ENCODE data around the gene DPP10. TPM values are rescaled to one million over a fixed set of nuclear protein-coding genes. Genes with fewer than 3 reads are reported as not detected.

Gene DPP10
- total RNA-seq, 1 experiment from 2014 or later, result not detected

DNA sequence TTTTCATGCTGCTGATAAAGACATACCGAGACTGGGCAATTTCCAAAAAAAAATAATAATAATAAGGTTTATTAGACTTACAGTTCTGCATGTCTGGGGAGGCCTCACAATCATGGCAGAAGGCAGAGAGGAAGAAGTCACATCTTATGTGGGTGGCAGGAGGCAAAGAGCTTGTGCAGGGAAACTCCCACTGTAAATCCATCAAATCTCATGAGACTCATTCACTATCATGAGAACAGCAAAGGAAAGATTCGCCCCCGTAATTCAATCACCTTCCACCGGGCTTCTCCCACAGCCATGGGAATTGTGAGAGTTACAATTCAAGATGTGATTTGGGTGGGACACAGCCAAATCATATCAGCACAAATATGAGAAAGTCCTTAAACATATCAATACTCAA is 1314.8 kb downstream of the DPP10 start:
- no peaks in the 10 kb centered on the region for H3K27me3 Mint-ChIP-seq (ENCODE audit: insufficient read depth, unreplicated experiment)
- ChIA-PET POLR2A (no interaction called here), CTCF (no interaction called here)
- intact Hi-C loops (cut with micrococcal nuclease), result no loop called here
- no peaks in the 10 kb centered on the region for H3K4me1 Mint-ChIP-seq (ENCODE audit: insufficient read depth, unreplicated experiment)
- no peak for DNase-seq (ENCODE audit: unreplicated experiment)
- H3K27ac Mint-ChIP-seq (ENCODE audit: low read depth, unreplicated experiment), result no peak overlapping the region
- peaks cover 14% of the 10 kb centered on the region for H3K9me3 Mint-ChIP-seq (ENCODE audit: unreplicated experiment)
- TF ChIP-seq, protein P1, sequence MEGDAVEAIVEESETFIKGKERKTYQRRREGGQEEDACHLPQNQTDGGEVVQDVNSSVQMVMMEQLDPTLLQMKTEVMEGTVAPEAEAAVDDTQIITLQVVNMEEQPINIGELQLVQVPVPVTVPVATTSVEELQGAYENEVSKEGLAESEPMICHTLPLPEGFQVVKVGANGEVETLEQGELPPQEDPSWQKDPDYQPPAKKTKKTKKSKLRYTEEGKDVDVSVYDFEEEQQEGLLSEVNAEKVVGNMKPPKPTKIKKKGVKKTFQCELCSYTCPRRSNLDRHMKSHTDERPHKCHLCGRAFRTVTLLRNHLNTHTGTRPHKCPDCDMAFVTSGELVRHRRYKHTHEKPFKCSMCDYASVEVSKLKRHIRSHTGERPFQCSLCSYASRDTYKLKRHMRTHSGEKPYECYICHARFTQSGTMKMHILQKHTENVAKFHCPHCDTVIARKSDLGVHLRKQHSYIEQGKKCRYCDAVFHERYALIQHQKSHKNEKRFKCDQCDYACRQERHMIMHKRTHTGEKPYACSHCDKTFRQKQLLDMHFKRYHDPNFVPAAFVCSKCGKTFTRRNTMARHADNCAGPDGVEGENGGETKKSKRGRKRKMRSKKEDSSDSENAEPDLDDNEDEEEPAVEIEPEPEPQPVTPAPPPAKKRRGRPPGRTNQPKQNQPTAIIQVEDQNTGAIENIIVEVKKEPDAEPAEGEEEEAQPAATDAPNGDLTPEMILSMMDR (IDR thresholded peaks at IDR 0.05; ENCODE audit: unreplicated experiment), result no peak
- H3K4me3 Mint-ChIP-seq (ENCODE audit: unreplicated experiment), result no peak overlapping the region
- BruUV-seq (replicated peaks), result no TSS peak
- no peaks in the 10 kb centered on the region for H3K36me3 Mint-ChIP-seq (ENCODE audit: insufficient read depth, unreplicated experiment)

DNA sequence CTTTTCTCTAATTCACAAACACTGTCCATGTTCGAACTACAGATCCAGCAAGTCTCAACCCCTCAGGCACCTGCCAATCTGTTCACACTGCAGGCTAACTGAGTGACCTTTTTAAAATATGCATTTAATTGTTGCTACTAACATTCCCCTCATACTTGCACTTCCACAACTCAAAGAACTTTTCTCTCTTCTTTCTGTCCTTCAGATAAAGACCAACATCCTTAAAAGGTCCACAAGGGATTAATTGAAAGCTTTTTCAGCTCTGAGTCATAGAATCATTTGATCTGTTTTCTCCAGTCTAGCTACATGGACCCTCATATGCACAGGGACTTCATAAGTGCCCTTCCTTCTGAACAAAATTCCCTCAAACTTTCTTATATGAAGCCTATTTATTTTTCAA is 1321.2 kb downstream of the DPP10 start:
- Mint-ChIP-seq H3K9me3 (ENCODE audit: unreplicated experiment) (peaks cover 9% of the 10 kb centered on the region), H3K4me3 (ENCODE audit: unreplicated experiment) (no peak overlapping the region), H3K4me1 (ENCODE audit: insufficient read depth, unreplicated experiment) (no peaks in the 10 kb centered on the region), H3K27me3 (ENCODE audit: insufficient read depth, unreplicated experiment) (no peaks in the 10 kb centered on the region), H3K36me3 (ENCODE audit: insufficient read depth, unreplicated experiment) (no peaks in the 10 kb centered on the region), H3K27ac (ENCODE audit: low read depth, unreplicated experiment) (no peak overlapping the region)
- TF ChIP-seq, protein P1 (IDR thresholded peaks at IDR 0.05; ENCODE audit: unreplicated experiment), result no peak
- DNase-seq (ENCODE audit: unreplicated experiment), result no peak
- CTCF ChIA-PET, result no interaction called here
- intact Hi-C loops (cut with micrococcal nuclease), result no loop called here
- POLR2A ChIA-PET, result no interaction called here
- no TSS peak for BruUV-seq (replicated peaks)

DNA sequence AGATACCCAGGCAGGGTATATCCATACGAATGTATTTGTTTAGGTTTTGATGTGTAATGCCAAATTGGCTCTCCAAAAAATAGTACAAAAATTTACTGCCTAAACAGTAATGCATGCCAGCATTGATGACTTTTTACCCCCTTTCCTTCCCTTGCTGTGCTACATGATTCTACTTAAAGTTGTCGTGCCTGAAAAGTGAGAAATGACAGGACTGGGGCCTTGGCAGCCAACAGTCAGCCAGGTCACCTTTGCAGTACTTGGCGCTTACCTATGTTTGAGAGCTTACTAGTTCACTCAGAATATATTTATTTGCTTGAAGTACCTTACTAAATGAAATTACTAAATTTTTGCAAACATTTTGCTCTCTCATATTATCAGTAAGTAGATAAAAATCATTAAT is 1329.1 kb downstream of the DPP10 start:
- TF ChIP-seq, protein P1 (IDR thresholded peaks at IDR 0.05; ENCODE audit: unreplicated experiment), result no peak
- Mint-ChIP-seq H3K27me3 (ENCODE audit: insufficient read depth, unreplicated experiment) (no peaks in the 10 kb centered on the region), H3K9me3 (ENCODE audit: unreplicated experiment) (peaks cover 9% of the 10 kb centered on the region), H3K4me3 (ENCODE audit: unreplicated experiment) (no peak overlapping the region), H3K36me3 (ENCODE audit: insufficient read depth, unreplicated experiment) (no peaks in the 10 kb centered on the region), H3K4me1 (ENCODE audit: insufficient read depth, unreplicated experiment) (no peaks in the 10 kb centered on the region), H3K27ac (ENCODE audit: low read depth, unreplicated experiment) (no peak overlapping the region)
- POLR2A ChIA-PET, result interaction anchor here (0.7 kb wide), 1 partner anchor 10 kb away, joined by 3 read pairs; no protein-coding TSS in a partner anchor
- DNase-seq (ENCODE audit: unreplicated experiment), result no peak
- intact Hi-C loops (cut with micrococcal nuclease), result no loop called here
- CTCF ChIA-PET, result interaction anchor here (0.7 to 1.2 kb wide), 2 partner anchors 12 to 674 kb away, joined by 3 read pairs; no protein-coding TSS in a partner anchor
- BruUV-seq (replicated peaks), result no TSS peak

DNA sequence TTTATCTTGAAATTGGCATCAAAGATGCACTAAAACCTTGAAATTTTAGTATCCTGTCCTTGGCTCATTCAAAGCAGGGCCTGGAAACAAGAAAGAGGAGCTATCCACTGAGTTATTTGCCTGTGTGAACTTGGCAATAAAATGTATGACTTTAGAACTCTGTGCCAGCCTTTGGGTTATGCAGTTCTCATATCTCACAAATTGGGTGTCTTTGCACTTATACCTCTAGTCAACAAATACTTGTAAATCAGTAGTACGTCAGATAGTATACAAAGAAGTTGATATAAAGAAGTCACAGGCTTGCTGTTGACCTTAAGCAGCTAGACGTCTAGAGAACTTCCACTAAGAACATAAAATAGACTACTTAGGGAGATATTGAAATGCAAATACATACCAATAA is 1331.9 kb downstream of the DPP10 start:
- POLR2A ChIA-PET, result no interaction called here
- no TSS peak for BruUV-seq (replicated peaks)

More for the DNA sequence above, 1331.9 kb downstream of the DPP10 start:
- H3K36me3 Mint-ChIP-seq (ENCODE audit: insufficient read depth, unreplicated experiment), result no peaks in the 10 kb centered on the region
- intact Hi-C loops (cut with micrococcal nuclease), result no loop called here
- H3K27ac Mint-ChIP-seq (ENCODE audit: low read depth, unreplicated experiment), result no peak overlapping the region
- H3K4me3 Mint-ChIP-seq (ENCODE audit: unreplicated experiment), result no peak overlapping the region
- CTCF ChIA-PET, result no interaction called here
- no peaks in the 10 kb centered on the region for H3K9me3 Mint-ChIP-seq (ENCODE audit: unreplicated experiment)
- H3K27me3 Mint-ChIP-seq (ENCODE audit: insufficient read depth, unreplicated experiment), result no peaks in the 10 kb centered on the region
- no peak for DNase-seq (ENCODE audit: unreplicated experiment)
- TF ChIP-seq, protein P1 (IDR thresholded peaks at IDR 0.05; ENCODE audit: unreplicated experiment), result no peak
- no peaks in the 10 kb centered on the region for H3K4me1 Mint-ChIP-seq (ENCODE audit: insufficient read depth, unreplicated experiment)

Data from MCF 10A (cell line).